GM11168 (cell line): ENCODE measurements around the gene BHLHA15.

ENCODE experiments used
- in situ Hi-C: fragments of 300-500 bp; cut with MboI; formaldehyde crosslinking; loops from one replicate; pipeline ENCODE4 v1.12.0; 2022; ENCODE audit warnings: low sequenced_read_pairs; ENCODE audit not compliant: unreplicated experiment

The BHLHA15 gene

GRCh38 chr7:98186452-98187137 lies 24.6 kb upstream of the BHLHA15 start:
- in situ Hi-C loops, result no loop called here

GRCh38 chr7:98187138-98187502 lies 24.1 kb upstream of the BHLHA15 start:
- in situ Hi-C loops, result no loop called here

- in situ Hi-C loops, result no loop called here
Observed at GRCh38 chr7:98189559-98189958, 21.7 kb upstream of the BHLHA15 start.

GRCh38 chr7:98191668-98192431 lies 19.4 kb upstream of the BHLHA15 start:
- in situ Hi-C loops, result no loop called here

GRCh38 chr7:98192781-98193457 lies 18.3 kb upstream of the BHLHA15 start:
- in situ Hi-C loops, result no loop called here

- in situ Hi-C loops, result no loop called here
Observed at GRCh38 chr7:98193474-98194180, 17.6 kb upstream of the BHLHA15 start.

GRCh38 chr7:98194186-98194585 lies 17.1 kb upstream of the BHLHA15 start:
- in situ Hi-C loops, result no loop called here

GRCh38 chr7:98194672-98195457 lies 16.4 kb upstream of the BHLHA15 start:
- in situ Hi-C loops, result no loop called here

GRCh38 chr7:98196706-98197605 lies 14.3 kb upstream of the BHLHA15 start:
- in situ Hi-C loops, result no loop called here

GRCh38 chr7:98199131-98199530 lies 12.1 kb upstream of the BHLHA15 start:
- in situ Hi-C loops, result no loop called here

GRCh38 chr7:98200364-98200763 lies 10.9 kb upstream of the BHLHA15 start:
- in situ Hi-C loops, result no loop called here

- in situ Hi-C loops, result no loop called here
Observed at GRCh38 chr7:98202367-98203195, 8.7 kb upstream of the BHLHA15 start.

GRCh38 chr7:98203261-98203963 lies 7.8 kb upstream of the BHLHA15 start:
- in situ Hi-C loops, result no loop called here

GRCh38 chr7:98203964-98204605 lies 7.2 kb upstream of the BHLHA15 start:
- in situ Hi-C loops, result no loop called here

GRCh38 chr7:98204670-98205069 lies 6.6 kb upstream of the BHLHA15 start:
- in situ Hi-C loops, result no loop called here

GRCh38 chr7:98205162-98205845 lies 5.9 kb upstream of the BHLHA15 start:
- in situ Hi-C loops, result no loop called here
